Nephron progenitor cell (in vitro differentiated cells): ENCODE measurements around the gene RBM47.

Source experiments
- DNase-seq: peaks from one replicate; pipeline ENCODE4 v3.0.0; 2021
- H3K27ac Mint-ChIP-seq: 2 replicates; pipeline ENCODE4 v1.8.0; 2021; ENCODE audit warnings: mild to moderate bottlenecking, moderate library complexity, mixed read lengths
- H3K27me3 Mint-ChIP-seq: 2 replicates; pipeline ENCODE4 v1.8.0; 2021; ENCODE audit warnings: mild to moderate bottlenecking, low read depth, mixed read lengths; ENCODE audit not compliant: poor library complexity
- H3K36me3 Mint-ChIP-seq: 2 replicates; pipeline ENCODE4 v1.8.0; 2021; ENCODE audit warnings: low read depth, mixed read lengths
- H3K4me1 Mint-ChIP-seq: 2 replicates; pipeline ENCODE4 v1.8.0; 2021; ENCODE audit warnings: mixed read lengths
- H3K4me3 Mint-ChIP-seq: 2 replicates; pipeline ENCODE4 v1.8.0; 2021; ENCODE audit warnings: mild to moderate bottlenecking, moderate library complexity, mixed read lengths
- H3K9me3 Mint-ChIP-seq: 2 replicates; pipeline ENCODE4 v1.8.0; 2021; ENCODE audit warnings: mild to moderate bottlenecking, moderate library complexity, mixed read lengths
- TF ChIP-seq, protein P1 (sequence below): fragments of 200-600 bp; sonication (generic); IDR thresholded peaks from 2 replicates; pipeline ENCODE4 v1.5.0; 2021; ENCODE audit warnings: antibody characterized with exemption

Gene RBM47

DNA sequence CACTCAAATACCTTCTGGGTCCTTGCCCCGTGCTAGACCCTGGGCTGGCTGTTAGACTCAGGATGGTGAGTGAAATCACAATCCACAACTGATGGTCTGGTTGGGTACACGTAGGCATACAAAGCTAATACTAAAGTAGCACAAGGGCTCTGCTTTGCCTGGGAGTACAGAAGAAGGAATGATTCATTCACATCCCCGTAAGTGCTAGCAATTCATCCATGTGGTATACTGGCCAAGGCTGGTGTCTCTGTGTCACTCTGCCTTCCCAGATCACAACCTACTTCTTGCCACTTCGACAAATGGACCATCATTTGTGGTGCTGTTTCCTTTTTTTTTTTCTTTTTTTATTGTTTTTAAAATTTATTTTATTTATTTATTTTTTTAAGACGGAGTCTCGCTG is 19.7 kb upstream of the RBM47 start:
- Mint-ChIP-seq H3K36me3 (no peaks in the 10 kb centered on the region), H3K27ac (no peak overlapping the region), H3K4me3 (no peak overlapping the region), H3K27me3 (peaks cover 15% of the 10 kb centered on the region), H3K4me1 (peaks cover 7% of the 10 kb centered on the region), H3K9me3 (no peaks in the 10 kb centered on the region)
- no peak for DNase-seq
- TF ChIP-seq, protein P1, sequence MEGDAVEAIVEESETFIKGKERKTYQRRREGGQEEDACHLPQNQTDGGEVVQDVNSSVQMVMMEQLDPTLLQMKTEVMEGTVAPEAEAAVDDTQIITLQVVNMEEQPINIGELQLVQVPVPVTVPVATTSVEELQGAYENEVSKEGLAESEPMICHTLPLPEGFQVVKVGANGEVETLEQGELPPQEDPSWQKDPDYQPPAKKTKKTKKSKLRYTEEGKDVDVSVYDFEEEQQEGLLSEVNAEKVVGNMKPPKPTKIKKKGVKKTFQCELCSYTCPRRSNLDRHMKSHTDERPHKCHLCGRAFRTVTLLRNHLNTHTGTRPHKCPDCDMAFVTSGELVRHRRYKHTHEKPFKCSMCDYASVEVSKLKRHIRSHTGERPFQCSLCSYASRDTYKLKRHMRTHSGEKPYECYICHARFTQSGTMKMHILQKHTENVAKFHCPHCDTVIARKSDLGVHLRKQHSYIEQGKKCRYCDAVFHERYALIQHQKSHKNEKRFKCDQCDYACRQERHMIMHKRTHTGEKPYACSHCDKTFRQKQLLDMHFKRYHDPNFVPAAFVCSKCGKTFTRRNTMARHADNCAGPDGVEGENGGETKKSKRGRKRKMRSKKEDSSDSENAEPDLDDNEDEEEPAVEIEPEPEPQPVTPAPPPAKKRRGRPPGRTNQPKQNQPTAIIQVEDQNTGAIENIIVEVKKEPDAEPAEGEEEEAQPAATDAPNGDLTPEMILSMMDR, result no peak

DNA sequence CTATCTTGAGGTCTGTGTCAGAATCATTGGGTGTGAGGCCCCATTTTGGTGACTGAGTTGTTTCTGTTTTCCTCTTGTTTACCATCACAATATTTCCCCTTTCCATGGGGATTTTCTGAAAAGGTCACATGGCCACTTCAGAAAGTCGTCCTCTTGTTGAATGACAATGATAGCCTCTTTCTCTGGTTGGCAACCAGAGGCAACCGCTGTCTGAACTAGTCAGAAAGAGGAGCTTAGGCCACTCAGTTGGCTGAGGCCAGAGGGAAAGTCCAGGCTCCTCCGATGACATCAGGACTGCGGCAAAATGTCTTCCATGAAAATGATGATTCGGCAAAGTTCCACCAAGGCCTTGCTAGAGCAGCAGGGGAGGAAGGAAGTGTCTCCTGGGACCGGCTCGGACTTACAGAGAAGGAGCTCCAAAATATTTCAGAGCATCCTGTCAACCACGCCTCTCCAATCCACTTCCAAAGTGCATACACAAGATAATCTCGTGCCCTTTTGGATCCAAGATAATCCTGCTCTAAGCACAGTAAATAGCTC is 19.1 kb upstream of the RBM47 start:
- no peaks in the 10 kb centered on the region for H3K36me3 Mint-ChIP-seq
- no peak overlapping the region for H3K4me3 Mint-ChIP-seq
- H3K27me3 Mint-ChIP-seq, result peaks cover 15% of the 10 kb centered on the region
- peaks cover 7% of the 10 kb centered on the region for H3K4me1 Mint-ChIP-seq
- H3K27ac Mint-ChIP-seq, result peak overlapping the region; percentile 54
- no peaks in the 10 kb centered on the region for H3K9me3 Mint-ChIP-seq
- no peak for DNase-seq
- TF ChIP-seq, protein P1, result no peak

DNA sequence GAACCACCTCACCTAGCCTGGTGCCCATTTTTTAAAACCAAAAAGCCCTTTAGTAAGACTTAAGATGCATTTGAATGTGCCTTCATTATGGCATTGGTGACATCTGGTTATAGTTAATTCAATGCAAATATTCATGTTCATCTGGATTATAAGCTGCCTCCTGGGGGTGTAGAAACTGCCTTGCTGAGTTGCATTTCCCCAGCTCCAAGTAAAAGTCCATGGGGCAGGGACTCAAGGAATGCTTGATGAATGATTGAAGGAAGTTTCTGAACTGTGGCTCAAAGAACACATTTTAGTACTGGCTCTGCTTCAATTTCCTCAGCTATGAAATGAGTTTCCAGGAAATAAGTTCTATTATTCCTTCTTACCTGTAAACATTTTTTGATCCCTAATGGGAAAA is 18.5 kb upstream of the RBM47 start:
- TF ChIP-seq, protein P1, result no peak
- DNase-seq, result no peak
- peaks cover 7% of the 10 kb centered on the region for H3K4me1 Mint-ChIP-seq
- no peak overlapping the region for H3K4me3 Mint-ChIP-seq
- no peaks in the 10 kb centered on the region for H3K36me3 Mint-ChIP-seq
- no peaks in the 10 kb centered on the region for H3K9me3 Mint-ChIP-seq
- H3K27me3 Mint-ChIP-seq, result peaks cover 15% of the 10 kb centered on the region
- H3K27ac Mint-ChIP-seq, result no peak overlapping the region

DNA sequence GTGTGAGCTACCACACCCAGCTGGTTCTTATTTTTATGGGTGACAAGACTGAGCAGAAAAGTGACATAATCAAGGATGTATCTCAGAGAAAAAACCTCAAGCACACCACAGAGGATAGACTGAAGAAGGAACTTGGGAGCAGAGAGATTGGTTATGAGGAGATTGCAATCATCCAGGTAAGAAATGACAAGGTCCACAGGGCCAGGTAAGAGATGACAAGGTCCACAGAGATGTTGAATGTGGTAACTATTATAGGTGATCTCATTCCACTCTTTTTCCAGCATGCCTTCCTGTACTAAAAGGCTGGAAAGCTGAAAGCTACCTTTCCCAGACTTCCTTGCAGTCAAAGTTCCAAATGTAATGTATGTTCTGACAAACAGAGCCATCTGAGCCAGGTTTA is 15.9 kb upstream of the RBM47 start:
- Mint-ChIP-seq H3K27me3 (peaks cover 10% of the 10 kb centered on the region), H3K4me3 (no peak overlapping the region), H3K9me3 (no peaks in the 10 kb centered on the region), H3K36me3 (no peaks in the 10 kb centered on the region), H3K27ac (no peak overlapping the region), H3K4me1 (no peaks in the 10 kb centered on the region)
- TF ChIP-seq, protein P1, result no peak
- DNase-seq, result no peak

DNA sequence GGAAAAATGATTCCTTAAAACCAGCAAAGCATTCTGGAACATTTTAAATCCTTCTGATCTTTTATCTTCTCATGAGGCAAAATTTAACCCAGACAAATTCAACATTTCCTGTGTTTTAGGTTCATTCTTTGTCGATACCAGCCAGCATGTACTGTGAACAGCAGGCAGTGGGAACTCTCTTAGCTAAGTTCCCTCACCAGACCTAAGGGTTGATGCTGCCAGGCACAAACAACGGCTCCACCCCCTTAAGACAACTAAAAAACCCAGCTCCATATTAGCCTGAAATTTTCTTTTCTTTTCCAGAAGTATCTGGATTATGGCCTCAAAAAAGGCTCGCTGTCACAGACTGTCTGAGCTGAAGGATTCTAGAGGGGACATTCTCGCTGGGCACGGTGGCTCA is 2.4 kb upstream of the RBM47 start:
- Mint-ChIP-seq H3K36me3 (no peaks in the 10 kb centered on the region), H3K27ac (no peak overlapping the region), H3K4me1 (peaks cover 40% of the 10 kb centered on the region), H3K4me3 (no peak overlapping the region), H3K27me3 (peaks cover 34% of the 10 kb centered on the region), H3K9me3 (no peaks in the 10 kb centered on the region)
- no peak for DNase-seq
- TF ChIP-seq, protein P1, result no peak

DNA sequence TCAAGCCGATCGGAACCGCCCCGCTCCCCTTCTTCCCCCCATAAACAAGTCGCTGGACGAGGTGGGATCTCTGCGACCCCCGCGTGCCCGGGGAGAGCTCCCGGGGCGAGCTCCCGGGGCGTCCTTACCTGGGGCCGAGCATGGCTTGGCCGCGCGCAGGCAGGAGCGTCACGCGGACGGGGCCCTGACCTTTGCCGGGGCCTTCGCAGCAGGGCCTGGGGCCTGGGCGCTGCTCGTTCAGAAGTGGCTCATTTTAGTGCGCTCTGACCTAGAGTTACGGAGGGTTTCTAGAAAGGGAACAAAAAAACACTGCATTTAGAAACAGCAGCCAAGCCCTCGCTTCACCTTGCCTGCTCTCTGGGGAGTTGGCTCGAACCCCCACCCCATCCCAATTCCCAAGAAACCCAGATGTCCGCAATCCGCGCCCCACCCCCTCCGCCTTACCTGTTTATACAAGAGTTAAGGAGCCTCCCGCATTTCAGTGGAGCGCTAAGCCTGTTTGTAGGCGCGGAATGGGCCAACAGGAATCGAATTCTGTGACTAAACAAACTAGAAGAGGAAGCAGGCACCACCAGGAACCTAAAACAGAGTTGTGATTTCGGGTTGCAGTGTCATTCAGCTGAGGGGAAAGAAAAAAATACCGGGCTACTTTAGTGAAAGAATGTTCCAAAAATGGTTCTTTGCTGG is 814 bp upstream of the RBM47 start:
- peaks cover 46% of the 10 kb centered on the region for H3K27me3 Mint-ChIP-seq
- peak overlapping the region; percentile 87 for H3K4me3 Mint-ChIP-seq
- no peaks in the 10 kb centered on the region for H3K9me3 Mint-ChIP-seq
- TF ChIP-seq, protein P1, result no peak
- peaks cover 49% of the 10 kb centered on the region for H3K4me1 Mint-ChIP-seq
- peak overlapping the region; percentile 89 for H3K27ac Mint-ChIP-seq
- DNase-seq, result peak; percentile 57
- H3K36me3 Mint-ChIP-seq, result no peaks in the 10 kb centered on the region
